Measurements from ENCODE around the gene RUNX1. TPM values are rescaled to one million over a fixed set of nuclear protein-coding genes. Genes with fewer than 3 reads are reported as not detected.

The RUNX1 gene
- total RNA-seq, 1 experiment from 2014 or later = 86.2 TPM

DNA sequence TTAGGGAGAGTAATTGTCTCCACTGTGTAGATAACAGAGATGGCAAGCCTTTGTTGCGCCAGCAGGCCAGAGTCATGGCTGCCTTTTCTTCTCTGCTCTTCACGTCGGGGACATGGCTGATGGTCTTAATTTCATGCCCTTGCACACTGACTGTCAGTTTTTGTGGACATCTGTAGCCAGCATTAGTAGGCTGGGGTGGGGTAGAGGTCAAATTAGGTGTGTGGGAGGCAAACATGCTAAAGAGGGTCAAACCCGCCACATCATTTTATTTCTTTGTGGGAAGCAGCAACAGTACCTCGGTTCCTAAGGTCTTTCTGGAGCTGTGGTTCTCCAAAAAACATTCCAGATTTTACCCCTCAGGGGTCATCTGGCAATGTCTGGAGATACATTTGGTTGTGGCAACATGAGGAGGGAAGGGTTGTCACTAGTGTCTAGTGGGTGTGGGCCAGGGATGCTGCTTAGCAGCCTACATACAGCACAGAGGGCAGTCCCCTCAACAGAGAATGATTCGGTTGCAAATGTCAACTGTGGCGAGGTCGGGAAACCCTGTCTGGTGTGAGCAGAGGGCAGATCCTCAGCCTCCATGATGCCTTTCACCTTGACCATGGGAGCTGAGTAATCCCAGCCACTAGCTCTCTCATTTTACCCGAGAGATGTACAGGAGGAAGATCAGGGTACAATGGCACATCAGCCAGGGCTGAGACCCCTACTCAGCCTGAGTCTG is 14.7 kb downstream of the RUNX1 start:
- TF ChIP-seq, protein P1, sequence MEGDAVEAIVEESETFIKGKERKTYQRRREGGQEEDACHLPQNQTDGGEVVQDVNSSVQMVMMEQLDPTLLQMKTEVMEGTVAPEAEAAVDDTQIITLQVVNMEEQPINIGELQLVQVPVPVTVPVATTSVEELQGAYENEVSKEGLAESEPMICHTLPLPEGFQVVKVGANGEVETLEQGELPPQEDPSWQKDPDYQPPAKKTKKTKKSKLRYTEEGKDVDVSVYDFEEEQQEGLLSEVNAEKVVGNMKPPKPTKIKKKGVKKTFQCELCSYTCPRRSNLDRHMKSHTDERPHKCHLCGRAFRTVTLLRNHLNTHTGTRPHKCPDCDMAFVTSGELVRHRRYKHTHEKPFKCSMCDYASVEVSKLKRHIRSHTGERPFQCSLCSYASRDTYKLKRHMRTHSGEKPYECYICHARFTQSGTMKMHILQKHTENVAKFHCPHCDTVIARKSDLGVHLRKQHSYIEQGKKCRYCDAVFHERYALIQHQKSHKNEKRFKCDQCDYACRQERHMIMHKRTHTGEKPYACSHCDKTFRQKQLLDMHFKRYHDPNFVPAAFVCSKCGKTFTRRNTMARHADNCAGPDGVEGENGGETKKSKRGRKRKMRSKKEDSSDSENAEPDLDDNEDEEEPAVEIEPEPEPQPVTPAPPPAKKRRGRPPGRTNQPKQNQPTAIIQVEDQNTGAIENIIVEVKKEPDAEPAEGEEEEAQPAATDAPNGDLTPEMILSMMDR (IDR thresholded peaks at IDR 0.05; ENCODE audit: unreplicated experiment) = no peak
- Mint-ChIP-seq H3K27me3 (ENCODE audit: insufficient read depth, unreplicated experiment) (no peaks in the 10 kb centered on the region), H3K9me3 (ENCODE audit: unreplicated experiment) (peaks cover 7% of the 10 kb centered on the region), H3K27ac (ENCODE audit: low read depth, unreplicated experiment) (no peak overlapping the region), H3K36me3 (ENCODE audit: insufficient read depth, unreplicated experiment) (peaks cover 6% of the 10 kb centered on the region), H3K4me1 (ENCODE audit: insufficient read depth, unreplicated experiment) (no peaks in the 10 kb centered on the region), H3K4me3 (ENCODE audit: unreplicated experiment) (no peak overlapping the region)
- BruUV-seq (replicated peaks) = no TSS peak
- ChIA-PET CTCF (no interaction called here), POLR2A (no interaction called here)
- no peak for DNase-seq (ENCODE audit: unreplicated experiment)
- intact Hi-C loops (cut with micrococcal nuclease) = no loop called here

DNA sequence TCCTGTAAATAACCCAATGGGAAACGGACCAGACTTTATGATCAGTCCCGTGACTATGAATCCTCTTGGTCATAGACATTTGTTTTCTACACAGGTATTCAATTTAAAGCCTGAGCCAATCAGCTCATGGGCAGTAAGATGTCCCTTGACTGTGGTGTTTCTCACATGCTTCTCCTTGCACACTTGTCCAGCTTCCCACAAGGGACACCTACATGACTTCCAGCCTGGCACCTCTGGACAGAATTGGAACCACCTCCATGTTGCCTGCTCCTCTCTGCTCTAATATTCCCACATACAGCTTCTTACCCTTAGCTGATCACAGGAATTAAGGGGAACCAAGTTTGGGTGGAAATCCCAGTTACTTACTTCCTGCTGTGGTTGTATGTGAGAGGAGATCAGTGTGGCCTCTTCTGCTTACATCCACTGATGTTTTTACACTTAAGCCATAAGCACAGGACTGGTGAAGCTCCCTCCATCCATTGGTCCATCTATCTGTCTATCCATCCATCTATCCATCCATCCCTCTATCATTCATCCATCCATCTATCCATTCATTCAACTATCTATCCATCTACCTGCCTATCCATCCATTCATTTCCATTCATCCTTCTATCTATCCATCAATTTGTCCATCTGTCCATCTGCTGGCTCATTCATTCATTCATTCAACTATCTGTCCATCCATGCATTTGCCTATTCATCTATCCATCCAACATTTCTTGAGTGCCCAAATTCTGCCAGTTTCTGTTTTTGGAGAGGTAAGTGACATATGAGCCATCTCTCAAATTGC is 16.4 kb downstream of the RUNX1 start:
- H3K36me3 Mint-ChIP-seq (ENCODE audit: insufficient read depth, unreplicated experiment) = peaks cover 5% of the 10 kb centered on the region
- H3K9me3 Mint-ChIP-seq (ENCODE audit: unreplicated experiment) = peaks cover 7% of the 10 kb centered on the region
- no peak for DNase-seq (ENCODE audit: unreplicated experiment)
- no peak overlapping the region for H3K4me3 Mint-ChIP-seq (ENCODE audit: unreplicated experiment)
- no TSS peak for BruUV-seq (replicated peaks)
- CTCF ChIA-PET = interaction anchor here (0.6 kb wide), 1 partner anchor 50 kb away, joined by 3 read pairs; no protein-coding TSS in a partner anchor
- no peaks in the 10 kb centered on the region for H3K27me3 Mint-ChIP-seq (ENCODE audit: insufficient read depth, unreplicated experiment)
- intact Hi-C loops (cut with micrococcal nuclease) = no loop called here
- TF ChIP-seq, protein P1 (IDR thresholded peaks at IDR 0.05; ENCODE audit: unreplicated experiment) = no peak
- no peaks in the 10 kb centered on the region for H3K4me1 Mint-ChIP-seq (ENCODE audit: insufficient read depth, unreplicated experiment)
- H3K27ac Mint-ChIP-seq (ENCODE audit: low read depth, unreplicated experiment) = no peak overlapping the region
- POLR2A ChIA-PET = no interaction called here

GRCh38 chr21:35028451-35028978 is 20.6 kb downstream of the RUNX1 start:
- TF ChIP-seq, protein P1 (IDR thresholded peaks at IDR 0.05; ENCODE audit: unreplicated experiment) = no peak

More at GRCh38 chr21:35028451-35028978, 20.6 kb downstream of the RUNX1 start:
- Mint-ChIP-seq H3K4me1 (ENCODE audit: insufficient read depth, unreplicated experiment) (no peaks in the 10 kb centered on the region), H3K27ac (ENCODE audit: low read depth, unreplicated experiment) (no peak overlapping the region), H3K27me3 (ENCODE audit: insufficient read depth, unreplicated experiment) (no peaks in the 10 kb centered on the region), H3K9me3 (ENCODE audit: unreplicated experiment) (peaks cover 7% of the 10 kb centered on the region), H3K36me3 (ENCODE audit: insufficient read depth, unreplicated experiment) (peaks cover 5% of the 10 kb centered on the region), H3K4me3 (ENCODE audit: unreplicated experiment) (no peak overlapping the region)
- intact Hi-C loops (cut with micrococcal nuclease) = no loop called here
- ChIA-PET POLR2A (no interaction called here), CTCF (no interaction called here)
- no peak for DNase-seq (ENCODE audit: unreplicated experiment)
- BruUV-seq (replicated peaks) = no TSS peak
